Keratinocyte (primary cell): ENCODE data around the gene COL9A1. TPM values are rescaled to one million over a fixed set of nuclear protein-coding genes. Genes with fewer than 3 reads are reported as not detected.

Source experiments
- DNase-seq: peaks from one replicate; pipeline ENCODE4 v3.0.0-alpha.2; 2011; ENCODE audit warnings: low read depth, missing footprints, low spot score
- FAIRE-seq: peaks from 2 replicates; lab custom pipeline; 2011; peaks lifted over from hg19 to GRCh38; lab: Jason Lieb, UNC
- H2AFZ ChIP-seq: 2 replicates; pipeline ENCODE4 v1.6.0; 2012; ENCODE audit warnings: low read length, control low read depth, inconsistent platforms; ENCODE audit not compliant: control insufficient read depth
- H3K27ac ChIP-seq: 2 replicates; pipeline ENCODE4 v1.5.1; 2011; ENCODE audit warnings: low read length; ENCODE audit not compliant: control insufficient read depth, insufficient read depth
- H3K27me3 ChIP-seq: 3 replicates; pipeline ENCODE4 v1.6.0; 2011; ENCODE audit warnings: low read length; ENCODE audit not compliant: control insufficient read depth, insufficient read depth; ENCODE audit errors: extremely low read depth
- H3K36me3 ChIP-seq, 2 experiments: 2 replicates in 1 of 2; 3 replicates in 1 of 2; pipeline ENCODE4 v1.5.1; 2011; ENCODE audit warnings: low read length in 2 of 2, mild to moderate bottlenecking in 1 of 2; ENCODE audit not compliant: control insufficient read depth in 2 of 2, insufficient read depth in 2 of 2; ENCODE audit errors: extremely low read depth in 1 of 2
- H3K4me1 ChIP-seq: 3 replicates; pipeline ENCODE4 v1.5.1; 2011; ENCODE audit warnings: low read length; ENCODE audit not compliant: control insufficient read depth, insufficient read depth; ENCODE audit errors: extremely low read depth
- H3K4me2 ChIP-seq: 3 replicates; pipeline ENCODE4 v1.6.0; 2011; ENCODE audit warnings: low read depth, low read length; ENCODE audit not compliant: control insufficient read depth, insufficient read depth; ENCODE audit errors: extremely low read depth
- H3K4me3 ChIP-seq, 3 experiments: fragments of 200-600 bp in 1 of 3; sonication (generic) in 1 of 3; 2 replicates in 2 of 3; 3 replicates in 1 of 3; pipeline ENCODE4 v1.5.1; 2011 to 2016; ENCODE audit warnings: low read length in 3 of 3, mild to moderate bottlenecking in 3 of 3, control low read depth in 2 of 3, inconsistent platforms in 1 of 3, low read depth in 1 of 3, mixed read lengths in 1 of 3, mixed run types in 1 of 3, moderate library complexity in 1 of 3; ENCODE audit not compliant: control insufficient read depth in 2 of 3, insufficient read depth in 2 of 3; ENCODE audit errors: extremely low read depth in 1 of 3
- H3K79me2 ChIP-seq: 2 replicates; pipeline ENCODE4 v1.6.0; 2012; ENCODE audit warnings: low read length; ENCODE audit not compliant: control insufficient read depth, insufficient read depth
- H3K9ac ChIP-seq: 3 replicates; pipeline ENCODE4 v1.6.0; 2011; ENCODE audit warnings: low read length; ENCODE audit not compliant: control insufficient read depth, insufficient read depth; ENCODE audit errors: extremely low read depth
- H3K9me1 ChIP-seq: 3 replicates; pipeline ENCODE4 v1.6.0; 2011; ENCODE audit warnings: low read length; ENCODE audit not compliant: control insufficient read depth, insufficient read depth; ENCODE audit errors: extremely low read depth
- H3K9me3 ChIP-seq: 2 replicates; pipeline ENCODE4 v1.5.1; 2012; ENCODE audit warnings: low read depth, low read length; ENCODE audit not compliant: control insufficient read depth
- H4K20me1 ChIP-seq: 3 replicates; pipeline ENCODE4 v1.6.0; 2011; ENCODE audit warnings: low read length; ENCODE audit not compliant: control insufficient read depth, insufficient read depth; ENCODE audit errors: extremely low read depth
- CTCF ChIP-seq, 3 experiments: IDR thresholded peaks in 1 of 3; conservative IDR thresholded peaks in 1 of 3; optimal IDR thresholded peaks in 1 of 3; 2 replicates in 2 of 3; 3 replicates in 1 of 3; pipeline versions ENCODE3 to v1.5.1; 2011; ENCODE audit warnings: low read length in 3 of 3, mild to moderate bottlenecking in 3 of 3, moderate library complexity in 2 of 3, control low read depth in 1 of 3, inconsistent platforms in 1 of 3; ENCODE audit not compliant: insufficient read depth in 2 of 3; ENCODE audit errors: extremely low read depth in 1 of 3
- EZH2 ChIP-seq: IDR thresholded peaks from one replicate; pipeline ENCODE4 v1.6.1; 2012; ENCODE audit warnings: inconsistent platforms, mild to moderate bottlenecking, low read length, moderate library complexity
- dilution Hi-C: fragments of 300-500 bp; cut with MboI; formaldehyde crosslinking; loops from one replicate; pipeline ENCODE4 v1.7.0; 2020; ENCODE audit warnings: low sequenced_read_pairs; ENCODE audit not compliant: extremely low pct_ligation_motif_present
- polyA plus RNA-seq, 5 experiments: library from polyadenylated mRNA; depleted of rRNA in 3 of 5; stranded (reverse) in 3 of 5; stranded (forward) in 1 of 5; unstranded in 1 of 5; fragments of >200 nt; gene quantifications; 1 replicate in 1 of 5; 2 replicates in 3 of 5; 3 replicates in 1 of 5; pipeline versions ENCODE4 v1.2.1 to v1.2.3, GENCODE V29; 2011 to 2012; ENCODE audit warnings: missing spikeins in 2 of 5, low read depth in 1 of 5, low replicate concordance in 1 of 5

Gene COL9A1
- polyA plus RNA-seq, 1 donor (not counting 4 experiments of a cell fraction or from before 2014, with no cell fraction given), result not detected

- Histone ChIP-seq H3K4me2 (no peak overlapping the region), H3K36me3 (no peaks in the 10 kb centered on the region), H3K79me2 (no peaks in the 10 kb centered on the region), H3K27ac (no peak overlapping the region), H3K4me3 (no peak overlapping the region), H4K20me1 (no peaks in the 10 kb centered on the region), H2AFZ (no peak overlapping the region), H3K4me1 (no peaks in the 10 kb centered on the region), H3K9me3 (no peaks in the 10 kb centered on the region), H3K27me3 (peaks cover 22% of the 10 kb centered on the region), H3K9me1 (no peaks in the 10 kb centered on the region), H3K9ac (no peak overlapping the region)
- no peak for FAIRE-seq
- dilution Hi-C loops, result no loop called here
- no peak for DNase-seq
- TF ChIP-seq EZH2 (no peak), CTCF (optimal IDR thresholded peaks at IDR 0.05 in 1 of 3, IDR thresholded peaks at IDR 0.05 in 1 of 3, conservative IDR thresholded peaks at IDR 0.05 in 1 of 3; ENCODE audit: extremely low read depth in 1 of 3, insufficient read depth in 2 of 3, low read length in 3 of 3) (no peak)
Observed at GRCh38 chr6:70253923-70254322, 49.0 kb downstream of the COL9A1 start.

DNA sequence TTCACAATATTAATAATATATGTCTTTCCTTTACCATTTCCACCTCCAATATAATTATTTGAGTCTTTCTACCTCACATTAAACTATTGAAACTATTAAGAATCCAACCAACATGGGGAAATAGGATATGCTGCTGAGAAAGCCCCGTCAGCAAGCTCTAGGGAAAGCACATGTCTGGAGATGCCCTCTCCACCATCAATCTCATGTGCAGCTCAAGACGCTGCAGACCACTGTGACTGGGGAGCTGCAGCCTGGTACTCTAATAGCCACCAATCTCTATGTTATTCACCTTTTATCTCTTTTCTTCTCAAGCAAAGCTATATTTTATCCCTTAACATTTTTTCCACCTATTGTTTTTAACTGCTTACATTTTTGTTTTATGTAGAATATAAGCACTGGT lies 50.3 kb downstream of the COL9A1 start:
- Histone ChIP-seq H4K20me1 (no peaks in the 10 kb centered on the region), H3K4me2 (no peak overlapping the region), H3K9ac (no peak overlapping the region), H3K9me3 (no peaks in the 10 kb centered on the region), H3K4me1 (no peaks in the 10 kb centered on the region), H3K4me3 (no peak overlapping the region), H3K9me1 (no peaks in the 10 kb centered on the region), H3K36me3 (no peaks in the 10 kb centered on the region), H2AFZ (no peak overlapping the region), H3K79me2 (no peaks in the 10 kb centered on the region), H3K27me3 (peaks cover 22% of the 10 kb centered on the region), H3K27ac (no peak overlapping the region)
- FAIRE-seq (no peak), DNase-seq (no peak)
- no peak for TF ChIP-seq CTCF (optimal IDR thresholded peaks at IDR 0.05 in 1 of 3, IDR thresholded peaks at IDR 0.05 in 1 of 3, conservative IDR thresholded peaks at IDR 0.05 in 1 of 3; ENCODE audit: extremely low read depth in 1 of 3, insufficient read depth in 2 of 3, low read length in 3 of 3)
- TF ChIP-seq EZH2, result no peak
- dilution Hi-C loops, result no loop called here
